ENCODE measurements around the gene TYW3.

Gene TYW3

GRCh38 chr1:74715236-74715502, 17.8 kb upstream of the TYW3 start:
- no peak for TF ChIP-seq CTCF (conservative IDR thresholded peaks at IDR 0.05)
- no peak overlapping the region for H3K27ac ChIP-seq

GRCh38 chr1:74715806-74716205, 17.1 kb upstream of the TYW3 start:
- TF ChIP-seq CTCF (conservative IDR thresholded peaks at IDR 0.05), result no peak
- H3K27ac ChIP-seq, result no peak overlapping the region

GRCh38 chr1:74716822-74717221, 16.1 kb upstream of the TYW3 start:
- H3K27ac ChIP-seq, result no peak overlapping the region
- TF ChIP-seq CTCF (conservative IDR thresholded peaks at IDR 0.05), result no peak

GRCh38 chr1:74717626-74718025, 15.3 kb upstream of the TYW3 start:
- no peak overlapping the region for H3K27ac ChIP-seq
- no peak for TF ChIP-seq CTCF (conservative IDR thresholded peaks at IDR 0.05)

- TF ChIP-seq CTCF (conservative IDR thresholded peaks at IDR 0.05), result no peak
- H3K27ac ChIP-seq, result no peak overlapping the region
Observed at GRCh38 chr1:74726063-74726462, 6.9 kb upstream of the TYW3 start.

GRCh38 chr1:74728736-74729135, 4.2 kb upstream of the TYW3 start:
- TF ChIP-seq CTCF (conservative IDR thresholded peaks at IDR 0.05), result no peak
- no peak overlapping the region for H3K27ac ChIP-seq

- no peak for TF ChIP-seq CTCF (conservative IDR thresholded peaks at IDR 0.05)
Observed at GRCh38 chr1:74729741-74730478, 3.0 kb upstream of the TYW3 start.

More at GRCh38 chr1:74729741-74730478, 3.0 kb upstream of the TYW3 start:
- no peak overlapping the region for H3K27ac ChIP-seq
